Vagina (tissue), 2 donors: ENCODE results near the gene BORCS6. TPM values are rescaled to one million over a fixed set of nuclear protein-coding genes. Genes with fewer than 3 reads are reported as not detected.

Source experiments
- DNase-seq, 2 donors: peaks; one replicate each; pipeline ENCODE4 v3.0.0-alpha.2; 2017; ENCODE audit errors: extremely low spot score in 2 of 2
- H3K27ac ChIP-seq: fragments of 200-600 bp; sonication (generic); one replicate; pipeline ENCODE4 v1.5.1; 2019
- H3K27me3 ChIP-seq: fragments of 200-600 bp; sonication (generic); one replicate; pipeline ENCODE4 v1.5.1; 2019
- H3K36me3 ChIP-seq, 2 donors: fragments of 200-600 bp; sonication (generic); one replicate each; pipeline ENCODE4 v1.5.1; 2017 to 2019
- H3K4me1 ChIP-seq: fragments of 200-600 bp; sonication (generic); one replicate; pipeline ENCODE4 v1.5.1; 2019
- H3K4me3 ChIP-seq, 2 donors: fragments of 200-600 bp; sonication (generic); 1 replicate in 1 of 2; 2 replicates in 1 of 2; pipeline ENCODE4 v1.5.1; 2016 to 2019
- H3K9me3 ChIP-seq: fragments of 200-600 bp; sonication (generic); one replicate; pipeline ENCODE4 v1.5.1; 2019
- POLR2A ChIP-seq, 2 donors: fragments of 450-650 bp; IDR thresholded peaks; one replicate each; pipeline ENCODE4 v1.6.1; 2017; ENCODE audit warnings: antibody characterized with exemption in 2 of 2, mild to moderate bottlenecking in 2 of 2, moderate library complexity in 2 of 2
- POLR2AphosphoS5 ChIP-seq, 2 donors: sonication (generic); formaldehyde crosslinking; IDR thresholded peaks; one replicate each; pipeline ENCODE4 v1.9.0; 2017; ENCODE audit warnings: antibody characterized with exemption in 2 of 2, mild to moderate bottlenecking in 2 of 2, low read depth in 1 of 2; ENCODE audit not compliant: insufficient read depth in 1 of 2
- intact Hi-C: fragments of 100-400 bp; cut with DNase I; formaldehyde crosslinking; loops from one replicate; pipeline ENCODE4 v1.15.1; 2023
- total RNA-seq: library from RNA; depleted of rRNA; stranded (reverse); fragments of >200 nt; gene quantifications from one replicate; pipeline ENCODE4 v1.2.3, GENCODE V29; 2016
- TF ChIP-seq, protein P1 (sequence below), 3 experiments: fragments of 450-650 bp in 2 of 3; fragments of 200-600 bp in 1 of 3; sonication (generic) in 1 of 3; IDR thresholded peaks; one replicate each; pipeline ENCODE4 v1.5.1; 2017 to 2019; ENCODE audit warnings: antibody characterized with exemption in 3 of 3, mild to moderate bottlenecking in 2 of 3, moderate library complexity in 2 of 3

BORCS6 gene
- total RNA-seq, 1 donor from 2014 or later = 9.6 TPM

DNA sequence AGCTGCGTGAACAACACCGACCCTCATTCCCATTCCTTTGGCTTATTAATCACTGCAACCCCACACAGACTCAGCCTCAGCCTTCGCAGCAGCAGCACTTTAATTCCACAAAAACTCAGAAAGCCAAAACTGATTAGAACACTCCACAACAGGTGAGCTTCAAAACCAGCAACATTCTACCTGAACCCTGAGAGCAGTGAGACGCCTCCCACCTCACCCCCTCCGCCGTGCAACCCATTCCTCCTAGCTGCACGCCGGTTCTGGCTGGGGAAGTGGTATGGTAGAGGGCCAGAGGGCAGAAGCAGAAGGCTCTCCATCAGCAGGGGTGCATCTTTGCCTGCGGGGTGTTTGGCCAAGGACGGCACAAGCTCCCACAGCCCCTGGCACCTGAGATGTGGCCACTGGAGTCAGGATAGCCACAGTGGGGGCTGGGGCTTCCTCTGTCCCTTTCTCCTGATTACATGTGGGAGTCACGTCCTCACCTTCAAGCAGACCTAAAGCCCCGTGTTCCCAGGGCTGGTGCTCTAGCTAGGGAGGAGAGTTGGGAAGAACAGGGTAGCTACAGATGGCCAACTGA is 1.6 kb downstream of the BORCS6 start:
- Histone ChIP-seq H3K27me3 (no peaks in the 10 kb centered on the region), H3K4me3 (peak overlapping the region; percentile 77 to 86), H3K9me3 (no peaks in the 10 kb centered on the region), H3K36me3 (no peaks in the 10 kb centered on the region), H3K4me1 (peaks cover 49% of the 10 kb centered on the region), H3K27ac (peak overlapping the region; percentile 100)
- no peak for DNase-seq
- TF ChIP-seq POLR2A (IDR thresholded peaks at IDR 0.05) (no peak), POLR2AphosphoS5 (IDR thresholded peaks at IDR 0.05; ENCODE audit: insufficient read depth in 1 of 2, low read depth in 1 of 2) (no peak)
- TF ChIP-seq, protein P1, sequence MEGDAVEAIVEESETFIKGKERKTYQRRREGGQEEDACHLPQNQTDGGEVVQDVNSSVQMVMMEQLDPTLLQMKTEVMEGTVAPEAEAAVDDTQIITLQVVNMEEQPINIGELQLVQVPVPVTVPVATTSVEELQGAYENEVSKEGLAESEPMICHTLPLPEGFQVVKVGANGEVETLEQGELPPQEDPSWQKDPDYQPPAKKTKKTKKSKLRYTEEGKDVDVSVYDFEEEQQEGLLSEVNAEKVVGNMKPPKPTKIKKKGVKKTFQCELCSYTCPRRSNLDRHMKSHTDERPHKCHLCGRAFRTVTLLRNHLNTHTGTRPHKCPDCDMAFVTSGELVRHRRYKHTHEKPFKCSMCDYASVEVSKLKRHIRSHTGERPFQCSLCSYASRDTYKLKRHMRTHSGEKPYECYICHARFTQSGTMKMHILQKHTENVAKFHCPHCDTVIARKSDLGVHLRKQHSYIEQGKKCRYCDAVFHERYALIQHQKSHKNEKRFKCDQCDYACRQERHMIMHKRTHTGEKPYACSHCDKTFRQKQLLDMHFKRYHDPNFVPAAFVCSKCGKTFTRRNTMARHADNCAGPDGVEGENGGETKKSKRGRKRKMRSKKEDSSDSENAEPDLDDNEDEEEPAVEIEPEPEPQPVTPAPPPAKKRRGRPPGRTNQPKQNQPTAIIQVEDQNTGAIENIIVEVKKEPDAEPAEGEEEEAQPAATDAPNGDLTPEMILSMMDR (IDR thresholded peaks at IDR 0.05) = no peak
- intact Hi-C loops = no loop called here

DNA sequence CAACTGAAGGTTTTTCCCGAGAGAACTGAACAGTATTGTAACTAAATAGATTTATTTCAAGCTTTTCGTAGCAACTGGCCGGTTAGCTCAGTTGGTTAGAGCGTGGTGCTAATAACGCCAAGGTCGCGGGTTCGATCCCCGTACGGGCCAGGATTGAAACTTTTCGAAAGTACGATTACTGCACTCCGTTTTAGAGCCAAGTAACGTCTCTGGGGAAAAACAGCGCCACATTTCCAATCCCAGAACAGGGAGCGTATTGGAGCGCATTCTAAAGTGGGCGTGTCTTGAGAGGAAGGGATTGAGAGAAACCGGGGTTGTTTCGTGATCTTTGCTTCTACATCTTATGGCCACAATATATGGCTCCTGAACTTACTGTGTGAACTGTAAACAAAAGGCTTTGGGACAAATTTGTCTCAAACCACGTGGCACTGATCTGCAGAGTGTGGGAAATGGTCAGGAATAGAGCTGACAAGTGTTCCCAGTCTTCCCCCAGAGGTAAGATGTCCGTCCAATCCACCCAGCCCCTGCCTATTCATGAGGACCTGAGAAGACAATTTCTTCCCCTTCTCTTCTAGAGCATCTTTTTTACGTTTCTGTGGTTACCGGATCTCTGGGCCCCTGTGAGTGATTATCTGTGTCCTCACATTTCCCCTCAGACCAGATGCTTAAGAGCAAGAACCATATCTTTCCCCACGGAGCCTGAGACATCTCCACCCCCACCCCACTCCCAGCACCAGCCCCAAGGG is 2.3 kb downstream of the BORCS6 start:
- H3K36me3 ChIP-seq = no peaks in the 10 kb centered on the region
- H3K27ac ChIP-seq = peak overlapping the region; percentile 100
- no peaks in the 10 kb centered on the region for H3K27me3 ChIP-seq
- peak in 1 of 2 donors; percentile 90 for TF ChIP-seq POLR2AphosphoS5 (IDR thresholded peaks at IDR 0.05; ENCODE audit: insufficient read depth in 1 of 2, low read depth in 1 of 2)
- TF ChIP-seq POLR2A (IDR thresholded peaks at IDR 0.05) = no peak
- DNase-seq = peak in 1 of 2 donors; percentile 98
- peak overlapping the region; percentile 77 to 86 for H3K4me3 ChIP-seq
- intact Hi-C loops = loop anchor here (2.0 kb wide), 3 partner anchors 33 to 67 kb away; partner anchors contain the start of genes CTC1 and PFAS
- peaks cover 46% of the 10 kb centered on the region for H3K4me1 ChIP-seq
- H3K9me3 ChIP-seq = no peaks in the 10 kb centered on the region

DNA sequence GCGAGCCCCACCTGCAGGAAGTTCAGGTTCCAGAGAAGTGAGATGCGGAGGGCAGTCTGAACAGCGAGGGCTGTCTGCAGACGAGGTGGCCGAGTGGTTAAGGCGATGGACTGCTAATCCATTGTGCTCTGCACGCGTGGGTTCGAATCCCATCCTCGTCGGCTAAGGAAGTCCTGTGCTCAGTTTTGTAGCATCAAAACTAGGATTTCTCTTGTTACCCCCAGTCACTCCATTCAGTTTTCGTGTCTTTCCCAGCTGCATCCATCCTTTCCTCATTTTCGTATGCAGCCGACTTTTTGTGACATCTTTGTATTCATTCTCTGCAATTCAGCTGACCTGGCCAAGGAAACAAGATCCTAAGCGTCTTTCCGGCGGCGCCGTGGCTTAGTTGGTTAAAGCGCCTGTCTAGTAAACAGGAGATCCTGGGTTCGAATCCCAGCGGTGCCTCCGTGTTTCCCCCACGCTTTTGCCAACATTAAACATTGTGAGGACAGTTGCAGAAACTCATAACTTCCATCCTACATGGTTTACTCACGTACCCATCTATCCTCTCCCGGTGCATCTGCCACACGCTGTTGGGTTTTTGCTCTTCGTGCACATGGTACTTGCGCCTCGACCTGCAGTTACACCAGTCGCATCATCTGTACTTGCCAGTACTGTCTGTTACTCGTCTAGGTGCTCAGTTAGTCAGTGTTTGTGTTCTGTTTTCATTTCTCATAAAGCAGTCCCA is 3.0 kb downstream of the BORCS6 start:
- intact Hi-C loops = loop anchor here (2.0 kb wide), 3 partner anchors 34 to 66 kb away; partner anchors contain the start of genes CTC1 and PFAS
- peak in 1 of 2 donors; percentile 97 for DNase-seq
- no peaks in the 10 kb centered on the region for H3K27me3 ChIP-seq
- H3K9me3 ChIP-seq = no peaks in the 10 kb centered on the region
- no peaks in the 10 kb centered on the region for H3K36me3 ChIP-seq
- no peak for TF ChIP-seq POLR2A (IDR thresholded peaks at IDR 0.05)
- TF ChIP-seq, protein P1 (IDR thresholded peaks at IDR 0.05) = peak in 1 of 3 experiments; percentile 29
- H3K4me3 ChIP-seq = peak overlapping the region; percentile 77 to 86
- peak overlapping the region; percentile 100 for H3K27ac ChIP-seq
- H3K4me1 ChIP-seq = peaks cover 40% of the 10 kb centered on the region

DNA sequence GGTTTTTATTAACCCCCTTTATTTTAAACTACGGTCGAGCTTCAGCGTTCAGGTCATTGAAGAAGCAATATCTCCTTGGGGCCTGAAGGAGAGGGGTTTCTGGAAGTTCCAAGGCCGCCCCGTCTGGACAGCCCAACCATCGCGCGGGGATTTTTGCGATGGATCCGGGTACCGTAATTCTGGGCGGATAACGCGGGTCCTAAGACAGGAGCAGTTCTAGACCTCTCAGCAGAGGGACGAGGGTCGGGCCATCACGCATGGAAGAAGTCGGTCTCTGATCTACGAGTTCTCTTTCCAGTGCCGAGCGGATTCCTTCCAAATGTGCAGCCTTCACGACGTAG is 3.6 kb downstream of the BORCS6 start:
- Histone ChIP-seq H3K4me1 (peaks cover 34% of the 10 kb centered on the region), H3K27ac (peak overlapping the region; percentile 100)

More for the DNA sequence above, 3.6 kb downstream of the BORCS6 start:
- Histone ChIP-seq H3K27me3 (no peaks in the 10 kb centered on the region), H3K9me3 (no peaks in the 10 kb centered on the region), H3K4me3 (peak overlapping the region; percentile 77 to 86), H3K36me3 (no peaks in the 10 kb centered on the region)
- DNase-seq = no peak
- intact Hi-C loops = loop anchor here (2.0 kb wide), 3 partner anchors 34 to 66 kb away; partner anchors contain the start of genes CTC1 and PFAS
- TF ChIP-seq POLR2AphosphoS5 (IDR thresholded peaks at IDR 0.05; ENCODE audit: insufficient read depth in 1 of 2, low read depth in 1 of 2) (peak in 1 of 2 donors; percentile 66), POLR2A (IDR thresholded peaks at IDR 0.05) (no peak)
- TF ChIP-seq, protein P1 (IDR thresholded peaks at IDR 0.05) = no peak
